ENCODE measurements around the gene TTLL8.

GRCh38 chr22:50048836-50049235 lies 9.3 kb downstream of the TTLL8 start:
- no peak for TF ChIP-seq CTCF (IDR thresholded peaks at IDR 0.05)
- no peak for TF ChIP-seq POLR2A (IDR thresholded peaks at IDR 0.05)

All from heart left ventricle (tissue), 13 donors.